ENCODE results near the gene ATXN1. TPM values are rescaled to one million over a fixed set of nuclear protein-coding genes. Genes with fewer than 3 reads are reported as not detected.

Gene ATXN1
- total RNA-seq, 2 donors from 2014 or later, result 34.6 to 36.7 TPM

DNA sequence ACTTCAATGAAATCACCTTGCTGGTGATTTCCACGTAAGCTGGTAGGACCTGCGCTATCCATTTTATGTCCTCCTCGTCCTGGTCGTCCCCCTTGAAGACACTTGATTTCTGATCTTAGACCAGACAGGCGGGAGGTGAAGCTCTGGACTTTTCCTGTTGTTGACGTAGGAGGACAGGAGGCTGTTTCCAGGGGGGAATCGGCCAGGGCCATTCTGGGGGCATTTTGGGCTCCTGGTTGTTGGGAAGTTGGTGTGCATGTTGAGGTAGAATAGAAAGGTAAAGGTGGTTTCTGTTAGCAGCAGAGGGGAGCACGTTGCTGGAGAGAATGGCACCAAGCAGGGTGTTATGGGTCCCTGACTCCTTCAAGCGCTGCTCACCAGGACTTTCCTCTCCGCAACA, 466.9 kb downstream of the ATXN1 start:
- DNase-seq, result no peak
- ATAC-seq, result no peak
- intact Hi-C loops (cut with DNase I), result no loop called here

DNA sequence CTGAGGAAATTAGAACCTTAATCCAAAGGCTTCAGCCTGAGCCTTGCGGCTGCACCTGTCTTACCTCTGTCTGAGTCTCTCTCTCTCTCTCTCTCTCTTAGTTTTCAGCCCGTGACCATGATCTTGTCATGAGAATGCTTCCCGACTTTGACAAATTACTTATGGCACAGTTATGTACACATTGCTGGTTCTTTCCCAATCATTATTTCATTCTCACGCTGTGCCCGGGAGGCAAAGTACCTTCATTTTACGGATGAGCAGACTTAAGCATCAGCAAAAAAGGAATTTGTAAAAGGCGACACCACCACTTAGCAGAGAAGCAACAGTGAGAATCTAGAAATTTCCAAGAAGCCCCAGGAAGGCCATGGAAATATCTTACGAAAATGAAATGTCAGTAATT, 468.3 kb downstream of the ATXN1 start:
- ATAC-seq (no peak), DNase-seq (no peak)
- intact Hi-C loops (cut with DNase I), result no loop called here

DNA sequence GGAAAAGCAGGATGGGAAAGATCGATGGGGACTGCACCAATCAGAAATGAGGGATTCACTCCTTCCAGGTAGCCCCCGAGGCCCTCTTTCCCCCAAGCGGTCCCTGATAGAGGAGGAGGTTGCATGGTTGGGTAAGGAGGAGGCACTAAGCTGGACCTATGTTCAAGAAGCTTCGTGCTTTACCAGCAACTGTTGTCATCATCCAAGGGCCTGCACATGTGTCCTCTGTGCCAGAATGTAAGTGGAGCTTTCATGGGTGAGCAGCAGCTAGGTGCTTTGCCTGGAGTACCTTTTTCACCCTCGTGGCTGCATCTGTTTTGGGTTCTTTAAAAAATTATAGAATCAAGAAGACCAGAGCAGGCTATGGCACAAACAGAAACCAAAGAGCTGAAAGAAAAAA, 468.8 kb downstream of the ATXN1 start:
- DNase-seq (no peak), ATAC-seq (no peak)
- intact Hi-C loops (cut with DNase I), result no loop called here

DNA sequence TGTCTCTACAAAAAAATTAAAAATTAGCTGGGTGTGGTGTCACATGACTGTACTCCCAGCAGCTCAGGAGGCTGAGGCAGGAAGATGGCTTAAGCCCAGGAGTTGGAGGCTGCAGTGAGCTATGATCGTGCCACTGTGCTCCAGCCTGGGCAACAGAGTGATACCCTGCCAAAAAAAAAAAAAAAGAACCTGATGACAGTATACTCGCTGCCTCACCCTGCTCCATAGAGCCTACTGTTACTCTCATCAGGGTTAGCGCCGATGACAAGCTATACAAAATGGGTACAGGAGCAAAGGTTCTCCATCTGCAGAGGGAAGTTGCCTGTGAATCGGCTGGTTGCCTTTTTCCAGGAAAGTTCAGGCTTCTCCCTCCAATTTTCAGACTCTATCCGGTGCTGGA, 469.5 kb downstream of the ATXN1 start:
- intact Hi-C loops (cut with DNase I), result no loop called here
- no peak for DNase-seq
- no peak for ATAC-seq

DNA sequence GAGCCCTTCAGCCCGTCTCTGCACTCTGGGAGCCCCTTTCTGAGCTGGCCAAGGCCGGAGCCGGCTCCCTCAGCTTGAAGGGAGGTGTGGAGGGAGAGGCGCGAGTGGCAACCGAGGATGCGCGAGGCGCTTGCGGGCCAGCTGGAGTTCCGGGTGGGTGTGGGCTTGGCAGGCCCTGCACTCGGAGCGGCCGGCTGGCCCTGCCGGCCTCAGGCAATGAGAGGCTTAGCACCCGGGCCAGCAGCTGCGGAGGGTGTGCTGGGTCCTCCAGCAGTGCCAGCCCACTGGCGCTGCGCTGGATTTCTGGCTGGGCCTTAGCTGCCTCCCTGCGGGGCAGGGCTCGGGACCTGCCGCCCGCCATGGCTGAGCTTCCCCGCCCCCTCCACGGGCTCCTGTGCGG, 473.1 kb downstream of the ATXN1 start:
- intact Hi-C loops (cut with DNase I), result no loop called here
- no peak for DNase-seq
- ATAC-seq, result no peak

DNA sequence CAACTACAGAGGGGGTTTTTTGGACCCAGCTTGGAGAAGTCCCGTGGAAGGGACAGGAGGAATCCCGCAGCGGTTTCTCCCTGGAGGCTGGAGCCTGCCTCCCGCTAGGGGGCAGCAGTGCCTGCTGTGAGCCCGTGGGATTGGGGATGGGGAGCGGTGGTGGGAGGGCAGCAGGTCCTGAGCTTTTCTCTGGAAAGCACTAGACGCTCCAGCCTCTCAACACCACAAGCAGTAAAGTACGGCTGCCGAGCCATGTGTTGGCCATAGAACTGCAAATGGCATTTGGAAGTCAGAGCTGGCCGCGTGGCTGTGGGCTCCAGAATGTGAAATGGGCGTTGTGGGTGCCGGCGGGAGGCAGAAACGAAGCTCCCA, 475.1 kb downstream of the ATXN1 start:
- intact Hi-C loops (cut with DNase I), result no loop called here

DNA sequence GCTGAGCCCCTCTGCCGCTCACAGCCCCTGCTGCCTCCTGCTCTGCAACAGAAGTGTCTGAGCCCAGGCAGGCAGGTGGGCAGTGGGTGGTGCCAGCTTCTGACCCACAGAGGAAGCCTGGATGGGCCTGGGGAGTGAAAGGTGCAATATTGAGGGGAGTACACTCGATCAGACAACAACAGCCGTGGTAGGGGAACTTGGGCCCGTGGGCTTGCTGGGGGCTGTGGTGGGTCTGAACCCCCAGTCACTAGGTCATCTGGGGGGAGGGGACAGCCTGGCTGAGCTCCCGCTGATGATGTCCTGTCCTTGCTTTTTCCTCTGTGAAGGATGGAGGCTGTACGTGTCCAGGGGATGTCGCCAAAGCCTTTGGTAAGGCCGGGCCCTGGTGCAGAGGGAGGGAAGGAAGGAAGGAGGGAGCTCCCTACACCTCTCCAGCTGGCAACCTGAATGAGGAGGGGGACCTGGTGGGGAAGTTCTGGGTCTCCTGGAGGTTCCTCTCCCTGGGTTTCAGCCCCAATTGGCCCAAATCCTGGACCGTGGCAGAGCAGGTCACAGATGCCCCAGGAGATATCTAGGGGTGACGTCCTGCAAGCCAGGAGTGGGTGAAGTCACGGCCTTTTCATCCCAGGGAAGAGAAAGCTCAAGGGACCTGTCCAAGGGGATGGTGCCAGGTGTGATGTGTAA, 475.7 kb downstream of the ATXN1 start:
- ATAC-seq, result peak in 1 of 2 donors; percentile 24
- intact Hi-C loops (cut with DNase I), result no loop called here
- DNase-seq, result no peak

More for the DNA sequence above, 475.1 kb downstream of the ATXN1 start:
- ATAC-seq (peak; percentile 52 to 53), DNase-seq (peak; percentile 42)

DNA sequence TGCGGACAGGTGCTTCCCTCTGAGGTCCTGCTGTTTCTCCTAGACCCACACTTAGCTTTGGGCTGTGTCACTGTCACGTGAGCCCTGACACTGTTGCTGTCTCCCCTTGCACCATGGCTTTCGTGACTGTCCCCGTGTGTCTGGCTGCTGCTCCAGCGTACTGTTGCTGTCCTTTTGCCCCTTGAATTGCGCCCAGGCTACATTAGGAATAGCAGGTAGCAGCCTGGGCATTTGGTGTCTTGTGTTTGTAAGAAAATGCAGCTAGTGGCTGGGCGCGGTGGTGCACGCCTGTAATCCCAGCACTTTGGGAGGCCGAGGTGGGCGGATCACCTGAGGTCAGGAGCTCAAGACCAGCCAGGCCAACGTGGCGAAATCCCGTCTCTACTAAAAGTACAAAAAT, 476.8 kb downstream of the ATXN1 start:
- DNase-seq (no peak), ATAC-seq (no peak)
- intact Hi-C loops (cut with DNase I), result no loop called here

DNA sequence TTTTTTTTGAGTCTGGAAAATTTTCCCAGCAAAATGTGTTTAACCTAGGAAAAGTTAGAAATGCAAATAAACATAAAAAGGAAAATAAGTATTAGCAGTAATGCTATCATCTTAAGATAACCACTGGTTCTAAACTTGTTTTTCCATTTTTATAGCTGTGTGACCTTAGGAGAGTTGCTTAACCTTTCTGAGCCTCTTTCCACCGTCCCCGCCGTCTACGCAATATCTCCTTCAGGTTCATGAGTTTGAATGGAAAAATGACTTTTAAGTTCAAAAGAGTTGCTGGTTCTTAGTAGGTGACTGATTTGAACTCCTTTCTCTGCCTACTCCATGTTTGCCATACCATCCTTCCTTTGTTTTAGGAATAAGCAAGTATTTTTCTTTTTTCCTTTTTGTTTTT, 478.9 kb downstream of the ATXN1 start:
- ATAC-seq (no peak), DNase-seq (no peak)
- intact Hi-C loops (cut with DNase I), result no loop called here

DNA sequence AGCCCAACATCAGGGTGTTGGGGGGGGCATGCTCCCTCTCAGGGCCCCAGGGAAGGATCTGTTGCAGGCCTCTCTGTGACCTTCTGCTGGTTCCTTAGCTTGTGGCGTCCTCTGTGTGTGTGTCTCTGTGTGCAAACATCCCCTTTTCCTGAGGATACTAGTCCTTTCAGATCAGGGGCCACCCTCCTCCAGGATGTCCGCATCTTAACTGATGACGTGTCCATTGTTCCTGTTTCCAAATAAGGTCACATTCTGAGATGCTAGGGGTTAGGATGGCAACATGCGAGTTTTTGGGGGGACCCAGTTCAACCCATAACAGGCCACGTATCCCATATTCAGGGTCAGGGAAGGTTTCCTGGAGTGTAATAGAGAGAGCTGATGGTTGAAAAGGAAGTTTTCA, 482.0 kb downstream of the ATXN1 start:
- DNase-seq, result no peak
- intact Hi-C loops (cut with DNase I), result loop anchor here in 1 of 2 donors (5.0 kb wide), 1 partner anchor 37 kb away; no protein-coding TSS in a partner anchor
- no peak for ATAC-seq

DNA sequence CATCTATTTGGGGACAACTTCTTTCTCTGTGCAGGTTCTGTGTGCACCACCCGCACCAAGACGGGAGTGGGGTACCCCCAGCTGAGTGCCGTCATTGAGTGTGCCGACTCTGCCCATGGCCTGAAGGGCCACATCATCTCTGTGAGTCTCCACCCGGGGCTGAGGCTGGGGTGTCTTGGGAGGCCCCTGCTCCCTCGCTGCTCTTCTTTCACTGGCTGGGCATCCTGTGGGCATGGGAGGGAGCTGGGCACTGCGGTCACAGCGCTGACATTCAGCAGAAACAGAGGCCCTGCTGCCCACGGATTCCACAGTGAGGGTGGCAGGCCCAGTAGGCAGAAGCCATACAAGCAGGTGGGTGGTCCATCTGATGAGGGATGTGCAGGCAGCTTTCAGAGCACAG, 482.5 kb downstream of the ATXN1 start:
- DNase-seq, result no peak
- no peak for ATAC-seq
- intact Hi-C loops (cut with DNase I), result loop anchor here in 1 of 2 donors (5.0 kb wide), 1 partner anchor 36 kb away; no protein-coding TSS in a partner anchor

DNA sequence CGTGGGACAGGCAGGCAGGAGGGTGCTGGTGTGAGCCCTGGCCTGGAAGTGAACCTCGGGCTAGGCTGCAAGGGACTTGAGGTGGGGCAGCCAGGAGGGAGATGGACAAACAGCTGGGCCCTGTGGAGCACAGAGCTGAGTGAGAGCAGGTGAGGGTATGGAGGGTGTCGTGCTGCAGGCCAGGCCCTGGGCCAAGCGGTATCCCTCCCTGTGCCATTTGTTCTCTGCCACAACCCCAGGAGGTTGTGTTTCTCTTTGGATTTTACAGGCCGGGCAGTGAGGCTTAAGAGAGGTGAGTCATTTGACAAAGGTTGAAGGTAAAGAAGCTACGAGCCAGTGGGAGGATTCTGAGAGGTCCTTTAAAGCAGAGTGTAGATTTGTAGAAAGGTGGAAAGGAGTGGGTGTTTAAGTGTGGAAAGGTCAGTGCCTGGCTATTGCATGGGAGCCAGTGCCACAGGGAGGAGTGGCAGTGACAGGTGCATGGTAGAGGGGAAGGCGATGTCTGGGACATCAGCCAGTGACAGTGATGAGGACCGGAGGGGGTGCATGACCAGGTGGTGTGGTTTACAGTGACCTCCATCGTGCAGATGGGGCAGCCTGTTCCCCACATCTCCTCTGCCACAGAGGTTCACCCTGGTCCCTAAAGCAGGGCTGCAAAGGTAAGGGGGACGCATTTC, 483.1 kb downstream of the ATXN1 start:
- DNase-seq, result no peak
- peak; percentile 5 to 38 for ATAC-seq
- intact Hi-C loops (cut with DNase I), result loop anchor here in 1 of 2 donors (5.0 kb wide), 1 partner anchor 36 kb away; no protein-coding TSS in a partner anchor

DNA sequence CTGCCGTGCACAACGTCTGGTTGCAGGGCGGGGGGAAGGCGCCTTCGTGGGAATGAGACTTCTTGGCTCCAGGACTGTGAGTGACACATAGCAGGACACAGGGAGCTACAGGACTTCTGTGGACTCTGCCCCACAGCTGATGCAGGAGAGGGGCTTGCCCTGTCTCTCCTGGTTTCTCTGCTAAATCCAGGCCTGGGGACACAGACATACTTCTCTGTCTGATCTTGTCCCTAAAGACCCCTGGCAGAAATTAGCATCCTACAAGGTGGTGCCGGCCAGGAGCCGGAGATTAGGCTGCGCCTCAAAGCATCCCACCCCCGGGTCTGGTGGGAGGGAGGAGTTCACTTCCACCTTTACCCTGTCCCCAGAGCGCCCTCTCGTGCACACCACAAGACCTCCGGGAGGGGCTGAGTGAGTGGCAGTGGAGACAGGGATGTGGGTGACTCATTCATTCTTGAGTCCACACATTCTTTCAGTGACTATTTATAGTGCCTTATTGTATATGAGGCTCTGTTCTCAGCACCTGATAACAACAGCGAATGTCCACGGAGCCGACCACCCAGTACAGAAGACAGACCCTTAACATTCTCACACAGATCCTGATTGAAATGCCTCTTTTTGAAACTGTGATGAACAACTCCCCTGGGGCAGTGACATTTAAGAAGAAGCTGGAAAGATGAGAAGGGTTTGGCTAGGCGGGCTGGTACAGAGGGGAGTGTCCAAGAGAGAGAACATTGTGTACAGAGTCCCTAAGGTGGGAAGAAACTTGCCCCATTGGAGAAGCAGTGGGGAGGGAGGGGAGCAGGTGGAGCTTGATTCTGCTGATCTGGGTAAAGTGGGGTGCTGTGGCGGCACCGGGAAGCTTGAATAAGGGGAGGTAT, 483.9 kb downstream of the ATXN1 start:
- intact Hi-C loops (cut with DNase I), result loop anchor here in 1 of 2 donors (5.0 kb wide), 1 partner anchor 35 kb away; no protein-coding TSS in a partner anchor

DNA sequence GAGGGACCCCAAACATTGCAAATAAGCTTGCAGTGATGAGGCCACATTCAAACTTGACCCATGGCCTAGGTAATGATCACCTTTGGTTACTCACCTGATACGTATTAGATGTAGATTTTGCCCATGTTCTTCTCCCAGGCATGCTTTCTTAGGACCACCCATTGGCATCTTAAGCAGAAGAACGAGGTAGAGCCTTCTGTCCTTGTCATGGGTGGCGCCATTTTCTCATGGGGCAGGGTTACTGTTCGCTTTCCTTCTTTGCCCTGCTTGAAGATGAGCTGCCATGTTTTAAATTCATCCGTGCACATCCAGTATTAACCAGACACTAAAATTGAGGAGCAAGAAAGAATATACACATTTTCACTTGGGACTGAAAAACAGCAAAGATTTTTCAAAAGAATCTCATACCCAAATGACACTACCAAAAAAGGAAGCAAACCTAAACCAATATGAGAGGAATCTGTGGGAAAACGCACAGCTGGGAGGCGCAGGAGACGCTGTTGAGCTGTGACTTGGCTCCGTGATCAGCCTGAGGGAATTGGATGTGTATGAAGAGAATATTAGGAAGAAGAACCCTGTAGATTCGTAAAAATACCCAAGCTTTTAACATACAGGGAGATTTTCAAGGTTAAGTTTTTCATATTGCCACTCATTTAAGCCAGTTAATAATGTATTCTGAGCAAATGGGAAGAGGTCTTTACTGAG, 486.2 kb downstream of the ATXN1 start:
- intact Hi-C loops (cut with DNase I), result loop anchor here in 1 of 2 donors (5.0 kb wide), 1 partner anchor 33 kb away; no protein-coding TSS in a partner anchor
- DNase-seq (no peak), ATAC-seq (no peak)

More for the DNA sequence above, 483.9 kb downstream of the ATXN1 start:
- ATAC-seq, result peak; percentile 90 to 92
- DNase-seq, result peak; percentile 79

DNA sequence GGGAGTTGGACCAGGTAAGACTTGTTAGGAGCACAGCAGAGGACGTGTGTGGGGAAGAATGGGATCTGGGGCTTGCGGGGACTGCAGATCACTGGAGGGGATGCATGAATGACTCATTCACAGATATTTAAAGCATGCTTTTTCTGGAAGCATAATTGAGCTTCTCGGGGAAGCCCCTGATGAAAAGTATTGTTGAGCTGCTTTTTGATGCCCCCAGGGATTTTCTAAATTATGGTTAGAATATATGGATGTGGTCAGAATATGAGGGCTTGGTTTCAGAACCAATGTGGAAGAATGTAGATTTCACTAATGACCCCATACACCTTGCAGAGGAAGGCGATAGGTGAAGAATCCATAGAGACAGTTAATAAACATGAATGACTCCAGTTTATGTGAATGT, 486.8 kb downstream of the ATXN1 start:
- ATAC-seq (no peak), DNase-seq (no peak)
- intact Hi-C loops (cut with DNase I), result no loop called here

DNA sequence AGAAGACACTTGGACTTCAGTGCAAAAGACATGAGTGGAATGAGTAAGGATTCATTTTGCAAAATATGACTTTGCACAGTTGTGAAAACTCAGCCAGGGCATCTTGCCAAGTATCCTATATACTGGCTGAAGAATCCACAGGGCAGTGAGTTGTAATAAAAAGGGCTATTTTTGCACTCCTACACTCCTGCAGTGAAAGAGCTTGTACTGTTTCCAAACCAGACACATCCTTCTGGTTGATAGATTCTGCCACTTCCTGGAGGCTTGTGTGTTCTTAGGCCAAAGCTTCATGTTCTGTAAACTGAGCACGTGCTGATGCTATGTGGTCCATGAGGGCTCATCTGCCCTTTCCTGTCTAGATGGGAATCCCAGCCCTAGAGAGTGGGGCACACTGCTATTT, 488.0 kb downstream of the ATXN1 start:
- DNase-seq, result no peak
- ATAC-seq, result no peak
- intact Hi-C loops (cut with DNase I), result no loop called here

DNA sequence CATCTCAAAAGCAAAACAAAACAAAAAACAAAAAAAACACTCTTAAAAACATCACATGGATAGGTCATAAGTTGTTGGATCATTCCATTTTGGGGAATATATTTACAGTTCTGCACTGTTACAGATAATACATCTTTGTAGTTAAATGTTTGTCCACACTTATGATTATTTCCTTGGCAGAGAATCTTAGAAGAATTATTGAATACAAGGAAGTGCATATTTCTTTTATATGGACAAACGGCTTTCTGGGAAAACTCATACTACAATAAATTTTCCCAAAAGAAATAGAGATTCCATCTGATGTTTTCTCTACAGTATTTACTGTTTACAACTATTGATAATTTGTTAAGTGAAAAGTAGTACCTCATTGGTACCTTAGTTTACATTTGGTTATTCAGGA, 489.1 kb downstream of the ATXN1 start:
- intact Hi-C loops (cut with DNase I), result no loop called here
- no peak for DNase-seq
- no peak for ATAC-seq

DNA sequence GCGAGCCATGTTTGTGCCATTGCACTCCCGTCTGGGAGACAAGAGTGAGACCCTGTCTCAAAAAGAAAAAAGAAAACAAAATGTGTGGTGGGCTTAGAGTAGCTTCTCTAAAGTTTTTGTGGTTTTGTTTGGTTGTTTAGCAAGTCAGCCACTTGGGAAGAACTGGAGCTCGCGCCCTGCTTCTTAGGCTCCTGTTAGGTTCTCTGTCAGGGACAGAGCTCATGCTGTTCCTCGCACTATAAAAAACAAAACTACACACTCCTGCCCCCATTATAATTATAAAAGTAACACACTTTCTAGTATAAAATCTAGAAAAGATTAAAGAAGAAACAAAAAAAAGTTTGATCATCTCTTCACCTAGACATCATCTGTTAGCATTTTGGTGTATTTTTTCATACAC, 489.8 kb downstream of the ATXN1 start:
- ATAC-seq (no peak), DNase-seq (no peak)
- intact Hi-C loops (cut with DNase I), result no loop called here

DNA sequence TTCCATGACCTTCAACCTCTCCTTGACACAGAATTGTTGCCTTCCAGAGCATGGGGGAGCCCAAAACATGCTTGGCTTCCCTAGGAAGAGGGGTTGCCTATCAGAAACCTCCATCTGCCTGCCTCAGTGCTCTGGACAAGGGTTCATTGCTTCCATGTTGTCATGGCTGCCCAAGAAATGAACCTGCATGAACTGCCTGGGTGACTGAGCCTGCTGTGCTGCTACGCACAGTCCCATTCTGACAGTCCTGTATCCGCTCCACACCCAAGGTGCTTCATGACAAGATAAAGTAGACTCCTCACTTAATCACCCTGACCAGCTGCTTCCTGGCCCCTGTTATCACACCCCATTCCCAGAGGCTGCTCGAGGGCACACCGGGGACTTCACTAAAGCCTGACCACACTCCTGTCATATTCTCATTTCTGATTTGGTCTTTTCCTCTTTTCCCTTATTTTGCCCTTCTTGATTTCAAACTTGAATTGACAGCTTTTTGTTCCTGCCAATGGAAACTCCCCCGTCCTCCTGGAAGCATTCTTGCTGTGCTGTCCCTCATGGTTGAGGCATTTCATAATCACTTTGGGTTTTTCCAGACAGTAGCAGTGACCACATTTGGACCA, 491.0 kb downstream of the ATXN1 start:
- intact Hi-C loops (cut with DNase I), result no loop called here
- ATAC-seq, result peak; percentile 72 to 90
- no peak for DNase-seq
